K562 (cell line): ENCODE measurements around the gene SGK1. TPM values are rescaled to one million over a fixed set of nuclear protein-coding genes. Genes with fewer than 3 reads are reported as not detected.

Source experiments
- ATAC-seq: fragments of 200-7000 bp; cut with Tn5 transposase; 3 replicates; pipeline ENCODE4 v1.9.1; 2020; ENCODE audit warnings: moderate library complexity
- BruUV-seq: library from RNA; stranded (reverse); fragments of 400-500 nt; replicated peaks from 2 replicates; lab custom pipeline; 2021; lab: Mats Ljungman, UMichigan
- CTCF ChIA-PET: fragments of 300-600 bp; formaldehyde crosslinking; extraction: SDS; loops from one replicate; lab custom pipeline; 2021; ENCODE audit warnings: low intra/inter-chr PET ratio; lab: Yijun Ruan, JAX
- POLR2A ChIA-PET: fragments of 300-600, 350-650 bp; sonication (Branson Sonifier 250); formaldehyde crosslinking; extraction: SDS; loops from one replicate; lab custom pipeline; 2021; ENCODE audit warnings: antibody characterized with exemption, inconsistent platforms; lab: Yijun Ruan, JAX
- DNase-seq, 4 experiments: peaks; one replicate each; pipeline versions ENCODE4 v3.0.0 to v3.0.0-alpha.2; 2011 to 2018; ENCODE audit warnings: low spot score in 3 of 4, mixed read lengths in 3 of 4; ENCODE audit errors: extremely low read depth in 1 of 4
- FAIRE-seq: peaks from 2 replicates; lab custom pipeline; 2011; peaks lifted over from hg19 to GRCh38; lab: Jason Lieb, UNC
- H2AFZ ChIP-seq: 2 replicates; pipeline ENCODE4 v1.6.0; 2011; ENCODE audit warnings: low read depth, low read length, control low read depth, inconsistent platforms
- H3K27ac ChIP-seq: fragments of 200-600 bp; 3 replicates; pipeline ENCODE4 v1.8.0; 2011; ENCODE audit warnings: low read depth, mild to moderate bottlenecking, control low read depth, inconsistent platforms, low read length, moderate library complexity, mixed read lengths; ENCODE audit errors: extremely low read depth
- H3K27me3 ChIP-seq, 2 experiments: fragments of 300-600 bp in 1 of 2; 2 replicates in 1 of 2; 3 replicates in 1 of 2; pipeline versions ENCODE4 v1.6.0 to v1.8.0; 2011; ENCODE audit warnings: inconsistent platforms in 2 of 2, low read length in 2 of 2, mild to moderate bottlenecking in 1 of 2, mixed read lengths in 1 of 2, moderate library complexity in 1 of 2; ENCODE audit not compliant: control insufficient read depth in 2 of 2, insufficient read depth in 2 of 2
- H3K36me3 ChIP-seq: fragments of 300-600 bp; 3 replicates; pipeline ENCODE4 v1.8.0; 2011; ENCODE audit warnings: mild to moderate bottlenecking, low read length, inconsistent platforms; ENCODE audit not compliant: control insufficient read depth, insufficient read depth
- H3K4me1 ChIP-seq, 2 experiments: fragments of 200-600 bp in 1 of 2; replicated peaks in 1 of 2; 2 replicates in 1 of 2; 3 replicates in 1 of 2; pipeline versions ENCODE4 v1.5.1 to v1.8.0; 2011; ENCODE audit warnings: inconsistent platforms in 2 of 2, low read length in 2 of 2, mild to moderate bottlenecking in 1 of 2, mixed read lengths in 1 of 2, moderate library complexity in 1 of 2; ENCODE audit not compliant: control insufficient read depth in 2 of 2, insufficient read depth in 2 of 2
- H3K4me2 ChIP-seq: 2 replicates; pipeline ENCODE4 v1.6.1; 2011; ENCODE audit warnings: low read length, control low read depth, inconsistent platforms, mixed read lengths; ENCODE audit not compliant: insufficient read depth
- H3K4me3 ChIP-seq: fragments of 200-600 bp; sonication (generic), shearing (Covaris generic); 2 replicates; pipeline ENCODE4 v1.5.1; 2016; ENCODE audit warnings: control low read depth, inconsistent platforms
- H3K79me2 ChIP-seq: fragments of 200-600 bp; 3 replicates; pipeline ENCODE4 v1.8.0; 2011; ENCODE audit warnings: low read length, inconsistent platforms; ENCODE audit not compliant: control insufficient read depth, insufficient read depth
- H3K9ac ChIP-seq, 2 experiments: 2 replicates each; pipeline versions ENCODE4 v1.6.0 to v1.6.1; 2011; ENCODE audit warnings: low read depth in 2 of 2, low read length in 2 of 2, control low read depth in 1 of 2, inconsistent platforms in 1 of 2, mild to moderate bottlenecking in 1 of 2, mixed read lengths in 1 of 2; ENCODE audit not compliant: insufficient read depth in 1 of 2
- H3K9me1 ChIP-seq: one replicate; pipeline ENCODE4 v1.6.0; 2011; ENCODE audit warnings: inconsistent platforms, mild to moderate bottlenecking, low read length, moderate library complexity; ENCODE audit not compliant: control insufficient read depth, insufficient read depth
- H3K9me3 ChIP-seq: replicated peaks from 2 replicates; pipeline ENCODE4 v1.5.1; 2011; ENCODE audit warnings: low read depth, low read length, inconsistent platforms; ENCODE audit not compliant: control insufficient read depth, insufficient read depth
- H4K20me1 ChIP-seq: replicated peaks from 2 replicates; pipeline ENCODE4 v1.6.1; 2011; ENCODE audit warnings: low read length, inconsistent platforms, mixed read lengths; ENCODE audit not compliant: control insufficient read depth, insufficient read depth
- CBX8 ChIP-seq: fragments of 200-600 bp; sonication (generic); IDR thresholded peaks from 2 replicates; pipeline ENCODE4 v1.6.1; 2012; ENCODE audit warnings: borderline replicate concordance, mixed run types, low read depth, mild to moderate bottlenecking, moderate library complexity, mixed read lengths, low read length, control low read depth, inconsistent platforms; ENCODE audit not compliant: poor library complexity, severe bottlenecking; ENCODE audit errors: extremely low read depth
- ELF4 ChIP-seq: fragments of 450-650 bp; formaldehyde crosslinking; IDR thresholded peaks from 2 replicates; pipeline ENCODE4 v1.4.0; 2022; ENCODE audit warnings: missing genetic modification characterization
- GABPA ChIP-seq: fragments of 200-800 bp; sonication (Bioruptor generic); conservative IDR thresholded peaks from 2 replicates; pipeline ENCODE4 v1.6.1; 2016; ENCODE audit warnings: low read depth, missing genetic modification characterization, missing compliant biosample characterization
- HDGF ChIP-seq: fragments of 450-650 bp; IDR thresholded peaks from 2 replicates; pipeline ENCODE4 v1.6.1; 2016
- SRF ChIP-seq, 2 experiments: fragments of 250-450, 450-650 bp in 1 of 2; sonication (Bioruptor Pico) in 1 of 2; sonication (generic) in 1 of 2; formaldehyde crosslinking; IDR thresholded peaks; 2 replicates each; pipeline versions ENCODE4 v1.5.0 to v1.5.1; 2020 to 2022; ENCODE audit warnings: mild to moderate bottlenecking in 1 of 2, missing genetic modification reagents in 1 of 2
- ZBTB12 ChIP-seq: fragments of 250-450 bp; sonication (Bioruptor Pico); IDR thresholded peaks from 2 replicates; pipeline ENCODE4 v1.4.0; 2020
- ZNF253 ChIP-seq: fragments of 250-450 bp; sonication (Bioruptor Pico); conservative IDR thresholded peaks from 2 replicates; pipeline ENCODE4 v1.6.1; 2021; ENCODE audit warnings: mild to moderate bottlenecking
- WGBS: fragments of 100-300 bp; shearing (Covaris generic); methylation state at CpG from one replicate; pipeline ENCODE4 v1.1.6; 2016; ENCODE audit warnings: low coverage, mixed read lengths; ENCODE audit not compliant: insufficient coverage; ENCODE audit errors: missing lambda C conversion rate; 5-methylcytosine and 5-hydroxymethylcytosine counted together
- in situ Hi-C: fragments of 300-500 bp; cut with MboI; formaldehyde crosslinking; loops from 4 replicates; pipeline ENCODE4 v1.15.0; 2018; ENCODE audit warnings: inconsistent platforms, mixed read lengths
- intact Hi-C: fragments of 100-400 bp; cut with micrococcal nuclease; formaldehyde crosslinking; loops from 2 replicates; pipeline ENCODE4 v1.14.2; 2022
- polyA plus RNA-seq, 8 experiments: library from polyadenylated mRNA; depleted of rRNA in 4 of 8; stranded (reverse) in 5 of 8; unstranded in 3 of 8; fragments of >200 nt; fragmentation: Nextera tagmentation in 2 of 8; fragmentation: Illumina TruSeq in 1 of 8; extraction: Ambion mirVana in 2 of 8; extraction: Trizol in 1 of 8; gene quantifications; 2 replicates each; pipeline versions ENCODE4 v1.2.1 to v1.2.3, GENCODE V29; 2011 to 2014; ENCODE audit warnings: inconsistent platforms in 1 of 8, missing spikeins in 1 of 8
- total RNA-seq, 7 experiments: library from RNA; depleted of rRNA in 6 of 7; stranded (reverse); fragments of >200 nt in 6 of 7; fragmentation: Illumina TruSeq in 2 of 7; extraction: Trizol in 2 of 7; gene quantifications; 2 replicates each; pipeline versions ENCODE4 v1.2.1 to v1.2.3, GENCODE V29; 2011 to 2021; ENCODE audit warnings: low replicate concordance in 1 of 7

Gene SGK1
- total and polyA plus RNA-seq, 9 of the 15 experiments (the other 6 are each of a cell fraction or from before 2014, with no cell fraction given) = 3.5 to 7.2 (median 3.9) TPM

- Histone ChIP-seq H3K9me1 (no peaks in the 10 kb centered on the region), H2AFZ (no peak overlapping the region), H4K20me1 (no peaks in the 10 kb centered on the region), H3K4me1 (peaks cover 0 to 4% of the 10 kb centered on the region in 2 experiments; a peak in 1 of 5 replicates), H3K4me2 (no peak overlapping the region), H3K27ac (no peak overlapping the region), H3K9me3 (no peaks in the 10 kb centered on the region), H3K9ac (no peak overlapping the region), H3K79me2 (no peaks in the 10 kb centered on the region), H3K36me3 (no peaks in the 10 kb centered on the region), H3K27me3 (no peaks in the 10 kb centered on the region), H3K4me3 (no peak overlapping the region)
- ChIA-PET POLR2A (no interaction called here), CTCF (no interaction called here)
- WGBS = 94% methylated on average over 3 of the region's 3 CpGs
- FAIRE-seq (no peak), DNase-seq (no peak), ATAC-seq (no peak)
- intact Hi-C loops = loop anchor here (5.0 kb wide), 1 partner anchor 54 kb away; no protein-coding TSS in a partner anchor
- BruUV-seq = no TSS peak
- no peak for TF ChIP-seq HDGF
- no peak for TF ChIP-seq ZNF253 (CRISPR knock-in tag)
- TF ChIP-seq ELF4 (CRISPR knock-in tag) = no peak
- no peak for TF ChIP-seq GABPA
- no peak for TF ChIP-seq CBX8
- TF ChIP-seq SRF (CRISPR knock-in tag; IDR thresholded peaks at IDR 0.05) = no peak
- TF ChIP-seq ZBTB12 (CRISPR knock-in tag) = no peak
- in situ Hi-C loops = no loop called here
Measured at GRCh38 chr6:134251320-134251719, 66.6 kb downstream of the SGK1 start.
